ENCODE results near the gene SALL4. TPM values are rescaled to one million over a fixed set of nuclear protein-coding genes. Genes with fewer than 3 reads are reported as not detected.
"Not testable (repeated sequence)": the region's sequence is repeated elsewhere in the genome, so short reads cannot be mapped to it uniquely, and the experiment has no call there.

The SALL4 gene
- total RNA-seq, 1 donor from 2014 or later: 178 TPM

DNA sequence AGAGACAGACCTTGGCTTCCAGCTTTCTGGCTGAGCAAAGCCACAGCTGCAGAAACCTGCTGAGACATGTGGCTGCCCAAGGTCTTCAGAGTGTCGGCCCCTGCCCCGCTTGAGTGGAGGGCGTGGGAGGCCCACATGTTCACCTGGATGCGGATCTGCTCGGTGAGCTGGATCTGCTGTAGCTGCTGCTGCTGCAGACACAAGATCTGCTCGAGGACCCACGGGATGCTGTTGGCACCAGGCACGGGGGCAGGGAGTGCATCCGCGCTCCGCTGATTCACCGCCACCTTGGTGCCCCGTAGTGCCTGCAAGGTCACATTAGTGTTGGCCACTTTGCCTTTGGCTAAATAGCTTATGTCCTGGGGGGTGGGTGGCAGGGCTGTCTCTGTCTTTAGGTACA, 10.7 kb downstream of the SALL4 start:
- no peaks in the 10 kb centered on the region for H3K9me3 Mint-ChIP-seq (ENCODE audit: low read depth)
- H3K27ac Mint-ChIP-seq: no peak overlapping the region
- no peak overlapping the region for H3K4me3 Mint-ChIP-seq (ENCODE audit: low read depth)
- H3K36me3 Mint-ChIP-seq (ENCODE audit: insufficient read depth): peaks cover 28% of the 10 kb centered on the region
- TF ChIP-seq, protein P1, sequence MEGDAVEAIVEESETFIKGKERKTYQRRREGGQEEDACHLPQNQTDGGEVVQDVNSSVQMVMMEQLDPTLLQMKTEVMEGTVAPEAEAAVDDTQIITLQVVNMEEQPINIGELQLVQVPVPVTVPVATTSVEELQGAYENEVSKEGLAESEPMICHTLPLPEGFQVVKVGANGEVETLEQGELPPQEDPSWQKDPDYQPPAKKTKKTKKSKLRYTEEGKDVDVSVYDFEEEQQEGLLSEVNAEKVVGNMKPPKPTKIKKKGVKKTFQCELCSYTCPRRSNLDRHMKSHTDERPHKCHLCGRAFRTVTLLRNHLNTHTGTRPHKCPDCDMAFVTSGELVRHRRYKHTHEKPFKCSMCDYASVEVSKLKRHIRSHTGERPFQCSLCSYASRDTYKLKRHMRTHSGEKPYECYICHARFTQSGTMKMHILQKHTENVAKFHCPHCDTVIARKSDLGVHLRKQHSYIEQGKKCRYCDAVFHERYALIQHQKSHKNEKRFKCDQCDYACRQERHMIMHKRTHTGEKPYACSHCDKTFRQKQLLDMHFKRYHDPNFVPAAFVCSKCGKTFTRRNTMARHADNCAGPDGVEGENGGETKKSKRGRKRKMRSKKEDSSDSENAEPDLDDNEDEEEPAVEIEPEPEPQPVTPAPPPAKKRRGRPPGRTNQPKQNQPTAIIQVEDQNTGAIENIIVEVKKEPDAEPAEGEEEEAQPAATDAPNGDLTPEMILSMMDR (IDR thresholded peaks at IDR 0.05; ENCODE audit: unreplicated experiment): no peak
- no peak for DNase-seq (ENCODE audit: low spot score, unreplicated experiment)
- peaks cover 26% of the 10 kb centered on the region for H3K4me1 Mint-ChIP-seq (ENCODE audit: low read depth)
- H3K27me3 Mint-ChIP-seq: no peaks in the 10 kb centered on the region

DNA sequence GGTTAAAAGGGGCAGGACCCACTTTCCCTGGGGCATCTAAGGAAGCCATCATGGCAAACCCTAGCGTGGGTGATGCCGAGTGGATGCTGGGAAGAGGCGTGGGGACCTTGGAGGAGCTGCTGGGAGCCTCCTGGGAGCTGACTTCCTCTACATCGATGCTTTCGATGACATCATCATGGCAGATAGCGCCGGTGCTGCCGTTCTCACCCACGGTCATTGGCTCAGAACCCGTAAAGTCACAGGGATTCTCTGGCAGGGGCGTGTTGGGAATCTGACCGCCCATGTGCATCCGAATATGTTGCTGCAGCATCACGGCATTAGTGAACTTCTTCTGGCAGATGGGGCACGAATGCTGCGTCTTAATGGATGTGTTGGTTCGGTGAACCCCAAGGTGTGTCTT, 12.1 kb downstream of the SALL4 start:
- Mint-ChIP-seq H3K27ac (no peak overlapping the region), H3K4me3 (ENCODE audit: low read depth) (no peak overlapping the region), H3K4me1 (ENCODE audit: low read depth) (peaks cover 17% of the 10 kb centered on the region), H3K36me3 (ENCODE audit: insufficient read depth) (peaks cover 32% of the 10 kb centered on the region), H3K27me3 (no peaks in the 10 kb centered on the region), H3K9me3 (ENCODE audit: low read depth) (no peaks in the 10 kb centered on the region)
- TF ChIP-seq, protein P1 (IDR thresholded peaks at IDR 0.05; ENCODE audit: unreplicated experiment): no peak
- no peak for DNase-seq (ENCODE audit: low spot score, unreplicated experiment)

DNA sequence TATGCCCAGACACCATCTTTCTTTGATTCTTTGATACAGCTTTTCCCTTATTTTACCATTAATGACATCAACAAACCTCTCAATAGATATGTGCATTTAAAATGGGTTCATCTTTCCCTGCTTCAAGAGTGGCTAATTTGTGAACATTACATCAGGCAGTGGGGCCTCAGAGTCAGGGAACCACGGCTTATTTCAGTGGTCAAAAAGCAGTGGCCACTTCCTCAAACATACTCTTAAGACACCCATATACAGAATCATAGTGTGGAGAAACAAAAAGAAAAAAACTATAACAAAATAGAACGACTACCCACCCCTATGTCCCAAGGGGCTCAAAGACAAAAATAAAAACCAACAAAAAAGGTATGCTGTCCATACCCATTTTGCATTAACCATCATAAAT, 12.9 kb downstream of the SALL4 start:
- H3K36me3 Mint-ChIP-seq (ENCODE audit: insufficient read depth): peaks cover 37% of the 10 kb centered on the region
- TF ChIP-seq, protein P1 (IDR thresholded peaks at IDR 0.05; ENCODE audit: unreplicated experiment): no peak
- DNase-seq (ENCODE audit: low spot score, unreplicated experiment): no peak
- H3K9me3 Mint-ChIP-seq (ENCODE audit: low read depth): no peaks in the 10 kb centered on the region
- H3K27ac Mint-ChIP-seq: peak overlapping the region; percentile 69
- no peaks in the 10 kb centered on the region for H3K27me3 Mint-ChIP-seq
- H3K4me1 Mint-ChIP-seq (ENCODE audit: low read depth): peaks cover 12% of the 10 kb centered on the region
- no peak overlapping the region for H3K4me3 Mint-ChIP-seq (ENCODE audit: low read depth)

DNA sequence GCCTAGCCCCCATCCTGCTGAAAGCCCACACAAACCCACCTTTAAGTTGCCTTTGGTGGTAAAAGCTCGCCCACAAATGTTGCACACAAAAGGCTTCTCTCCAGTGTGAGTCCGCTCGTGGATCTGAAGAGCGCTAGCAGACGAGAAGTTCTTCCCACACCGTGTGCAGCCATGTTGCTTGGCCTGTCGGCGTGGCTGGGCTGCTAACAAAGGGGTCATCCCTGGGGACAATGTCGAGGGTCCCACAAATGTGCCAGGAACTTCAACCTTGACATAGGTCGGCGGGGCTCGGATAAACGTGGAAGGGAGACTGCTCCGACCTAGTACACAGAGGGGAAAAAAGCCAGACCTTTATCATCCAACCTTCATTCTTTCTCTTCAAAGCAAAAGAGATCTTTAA, 13.5 kb downstream of the SALL4 start:
- no peaks in the 10 kb centered on the region for H3K27me3 Mint-ChIP-seq
- TF ChIP-seq, protein P1 (IDR thresholded peaks at IDR 0.05; ENCODE audit: unreplicated experiment): no peak
- peaks cover 43% of the 10 kb centered on the region for H3K36me3 Mint-ChIP-seq (ENCODE audit: insufficient read depth)
- no peak for DNase-seq (ENCODE audit: low spot score, unreplicated experiment)
- no peak overlapping the region for H3K4me3 Mint-ChIP-seq (ENCODE audit: low read depth)
- peak overlapping the region; percentile 69 for H3K27ac Mint-ChIP-seq
- peaks cover 10% of the 10 kb centered on the region for H3K4me1 Mint-ChIP-seq (ENCODE audit: low read depth)
- no peaks in the 10 kb centered on the region for H3K9me3 Mint-ChIP-seq (ENCODE audit: low read depth)

DNA sequence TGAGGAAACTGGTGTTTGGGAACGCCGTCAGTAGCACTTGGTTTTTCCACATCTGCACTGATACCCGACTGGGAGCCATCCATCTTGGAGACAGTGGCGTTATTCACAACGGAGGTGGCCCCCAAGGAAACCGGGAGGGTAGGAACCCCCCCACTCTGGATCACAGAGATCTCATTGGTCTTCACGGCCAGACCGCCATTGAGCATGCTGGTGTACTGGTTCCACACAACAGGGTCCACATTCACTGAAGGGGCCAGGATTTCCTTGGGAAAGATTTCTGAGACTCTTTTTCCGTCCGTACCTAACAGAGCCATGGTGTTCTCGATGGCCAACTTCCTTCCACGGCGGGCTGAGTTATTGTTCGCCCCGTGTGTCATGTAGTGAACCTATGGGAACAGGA, 18.0 kb downstream of the SALL4 start:
- no peaks in the 10 kb centered on the region for H3K4me1 Mint-ChIP-seq (ENCODE audit: low read depth)
- H3K27ac Mint-ChIP-seq: no peak overlapping the region
- TF ChIP-seq, protein P1 (IDR thresholded peaks at IDR 0.05; ENCODE audit: unreplicated experiment): no peak
- no peaks in the 10 kb centered on the region for H3K27me3 Mint-ChIP-seq
- no peak for DNase-seq (ENCODE audit: low spot score, unreplicated experiment)
- H3K9me3 Mint-ChIP-seq (ENCODE audit: low read depth): peaks cover 4% of the 10 kb centered on the region
- peaks cover 56% of the 10 kb centered on the region for H3K36me3 Mint-ChIP-seq (ENCODE audit: insufficient read depth)
- no peak overlapping the region for H3K4me3 Mint-ChIP-seq (ENCODE audit: low read depth)

DNA sequence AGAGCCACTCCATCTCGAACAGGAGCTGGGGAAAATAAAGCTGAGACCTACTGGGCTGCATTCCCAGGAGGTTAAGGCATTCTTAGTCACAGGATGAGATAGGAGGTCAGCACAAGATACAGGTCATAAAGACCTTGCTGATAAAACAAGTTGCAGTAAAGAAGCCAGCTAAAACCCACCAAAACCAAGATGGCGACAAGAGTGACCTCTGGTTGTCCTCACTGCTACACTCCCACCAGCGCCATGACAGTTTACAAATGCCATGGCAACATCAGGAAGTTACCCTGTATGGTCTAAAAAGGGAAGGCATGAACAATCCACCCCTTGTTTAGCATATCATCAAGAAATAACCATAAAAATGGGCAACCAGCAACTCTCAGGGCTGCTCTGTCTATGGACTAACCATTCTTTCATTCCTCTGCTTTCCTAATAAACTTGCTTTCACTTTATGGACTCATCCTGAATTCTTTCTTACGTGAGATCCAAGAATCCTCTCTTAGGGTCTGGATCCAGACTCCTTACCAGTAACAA, 24.0 kb downstream of the SALL4 start:
- H3K4me3 Mint-ChIP-seq (ENCODE audit: low read depth); H3K9me3 Mint-ChIP-seq (ENCODE audit: low read depth); DNase-seq (ENCODE audit: low spot score, unreplicated experiment); H3K4me1 Mint-ChIP-seq (ENCODE audit: low read depth); H3K27me3 Mint-ChIP-seq: not testable (repeated sequence)
- Mint-ChIP-seq H3K27ac (peak overlapping the region; percentile 65), H3K36me3 (ENCODE audit: insufficient read depth) (peaks cover 45% of the 10 kb centered on the region)

Data from progenitor cell of endocrine pancreas (in vitro differentiated cells).